SK-N-SH treated with all-trans-retinoic acid at 6 μM for 48 hours (cell line): ENCODE data around the gene CDC42BPG.

Experiments
- TOX ChIP-seq: fragments of 250-450 bp; sonication (Bioruptor Pico); IDR thresholded peaks from 2 replicates; pipeline ENCODE4 v1.8.0; 2021; ENCODE audit warnings: mild to moderate bottlenecking, moderate library complexity, borderline replicate concordance
- ZC3H10 ChIP-seq: fragments of 250-450 bp; sonication (Bioruptor Pico); IDR thresholded peaks from 2 replicates; pipeline ENCODE4 v1.5.1; 2021; ENCODE audit warnings: mild to moderate bottlenecking, moderate library complexity
- ZFP3 ChIP-seq: fragments of 250-450 bp; sonication (Bioruptor Pico); IDR thresholded peaks from 2 replicates; pipeline ENCODE4 v1.5.0; 2020; ENCODE audit warnings: mild to moderate bottlenecking, moderate library complexity
- ZFP30 ChIP-seq: fragments of 450-650 bp; formaldehyde crosslinking; IDR thresholded peaks from 2 replicates; pipeline ENCODE4 v1.5.0; 2022; ENCODE audit warnings: mild to moderate bottlenecking, moderate library complexity
- TF ChIP-seq, protein P1 (sequence below): fragments of 250-450 bp; sonication (Bioruptor Pico); IDR thresholded peaks from 2 replicates; pipeline ENCODE4 v1.5.1; 2020; ENCODE audit warnings: low read depth, mild to moderate bottlenecking, moderate library complexity
- TF ChIP-seq, protein P2 (sequence below): fragments of 250-450 bp; sonication (Bioruptor Pico); IDR thresholded peaks from 2 replicates; pipeline ENCODE4 v1.8.0; 2021; ENCODE audit warnings: low read depth, mild to moderate bottlenecking, moderate library complexity, borderline replicate concordance

Gene CDC42BPG

DNA sequence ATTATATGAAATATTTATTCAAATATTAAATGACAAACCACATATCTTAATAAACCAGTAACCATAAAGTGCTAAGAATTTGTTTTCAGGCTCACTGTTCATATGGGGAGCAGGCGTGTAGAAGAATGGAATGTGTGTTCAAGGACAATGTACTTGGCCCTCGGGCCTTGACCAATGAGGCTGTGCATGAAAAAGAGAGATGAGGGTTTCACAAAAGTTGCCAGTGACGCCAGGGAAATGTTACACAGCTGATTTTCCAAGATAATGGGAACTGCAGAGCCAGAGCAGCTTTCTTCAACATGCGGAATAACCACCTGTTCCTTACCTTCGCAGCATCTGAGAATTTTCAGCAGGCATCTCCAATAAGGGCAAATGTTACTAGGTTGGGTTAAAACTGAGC, 70.3 kb downstream of the CDC42BPG start (continued):
- TF ChIP-seq, protein P1, sequence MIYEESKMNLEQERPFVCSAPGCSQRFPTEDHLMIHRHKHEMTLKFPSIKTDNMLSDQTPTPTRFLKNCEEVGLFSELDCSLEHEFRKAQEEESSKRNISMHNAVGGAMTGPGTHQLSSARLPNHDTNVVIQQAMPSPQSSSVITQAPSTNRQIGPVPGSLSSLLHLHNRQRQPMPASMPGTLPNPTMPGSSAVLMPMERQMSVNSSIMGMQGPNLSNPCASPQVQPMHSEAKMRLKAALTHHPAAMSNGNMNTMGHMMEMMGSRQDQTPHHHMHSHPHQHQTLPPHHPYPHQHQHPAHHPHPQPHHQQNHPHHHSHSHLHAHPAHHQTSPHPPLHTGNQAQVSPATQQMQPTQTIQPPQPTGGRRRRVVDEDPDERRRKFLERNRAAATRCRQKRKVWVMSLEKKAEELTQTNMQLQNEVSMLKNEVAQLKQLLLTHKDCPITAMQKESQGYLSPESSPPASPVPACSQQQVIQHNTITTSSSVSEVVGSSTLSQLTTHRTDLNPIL (CRISPR knock-in tag) = no peak
- TF ChIP-seq ZFP3 (CRISPR knock-in tag) = no peak
- TF ChIP-seq ZFP30 (CRISPR knock-in tag) = no peak
- TF ChIP-seq, protein P2, sequence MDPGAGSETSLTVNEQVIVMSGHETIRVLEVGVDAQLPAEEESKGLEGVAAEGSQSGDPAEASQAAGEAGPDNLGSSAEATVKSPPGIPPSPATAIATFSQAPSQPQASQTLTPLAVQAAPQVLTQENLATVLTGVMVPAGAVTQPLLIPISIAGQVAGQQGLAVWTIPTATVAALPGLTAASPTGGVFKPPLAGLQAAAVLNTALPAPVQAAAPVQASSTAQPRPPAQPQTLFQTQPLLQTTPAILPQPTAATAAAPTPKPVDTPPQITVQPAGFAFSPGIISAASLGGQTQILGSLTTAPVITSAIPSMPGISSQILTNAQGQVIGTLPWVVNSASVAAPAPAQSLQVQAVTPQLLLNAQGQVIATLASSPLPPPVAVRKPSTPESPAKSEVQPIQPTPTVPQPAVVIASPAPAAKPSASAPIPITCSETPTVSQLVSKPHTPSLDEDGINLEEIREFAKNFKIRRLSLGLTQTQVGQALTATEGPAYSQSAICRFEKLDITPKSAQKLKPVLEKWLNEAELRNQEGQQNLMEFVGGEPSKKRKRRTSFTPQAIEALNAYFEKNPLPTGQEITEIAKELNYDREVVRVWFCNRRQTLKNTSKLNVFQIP = no peak
- no peak for TF ChIP-seq ZC3H10 (CRISPR knock-in tag)
- TF ChIP-seq TOX (CRISPR knock-in tag) = no peak
- TF ChIP-seq, all 23 proteins: peak for 0
